Endothelial cell (in vitro differentiated cells): ENCODE data around the gene P3R3URF. TPM values are rescaled to one million over a fixed set of nuclear protein-coding genes. Genes with fewer than 3 reads are reported as not detected.

Experiments
- DNase-seq: peaks from one replicate; pipeline ENCODE4 v3.0.0; 2021; ENCODE audit warnings: low spot score
- H3K27ac Mint-ChIP-seq: one replicate; pipeline ENCODE4 v1.8.0; 2021; ENCODE audit warnings: mixed read lengths, inconsistent platforms; ENCODE audit not compliant: unreplicated experiment
- H3K27me3 Mint-ChIP-seq: one replicate; pipeline ENCODE4 v1.8.0; 2021; ENCODE audit warnings: mild to moderate bottlenecking, moderate library complexity, mixed read lengths, inconsistent platforms; ENCODE audit not compliant: unreplicated experiment
- H3K36me3 Mint-ChIP-seq: one replicate; pipeline ENCODE4 v1.8.0; 2021; ENCODE audit warnings: mild to moderate bottlenecking, low read depth, mixed read lengths, inconsistent platforms; ENCODE audit not compliant: unreplicated experiment
- H3K4me1 Mint-ChIP-seq: one replicate; pipeline ENCODE4 v1.8.0; 2021; ENCODE audit warnings: mild to moderate bottlenecking, mixed read lengths, inconsistent platforms; ENCODE audit not compliant: unreplicated experiment
- H3K4me3 Mint-ChIP-seq: one replicate; pipeline ENCODE4 v1.8.0; 2021; ENCODE audit warnings: mild to moderate bottlenecking, mixed read lengths, inconsistent platforms; ENCODE audit not compliant: unreplicated experiment
- H3K9me3 Mint-ChIP-seq: one replicate; pipeline ENCODE4 v1.8.0; 2021; ENCODE audit warnings: mixed read lengths, inconsistent platforms; ENCODE audit not compliant: unreplicated experiment
- CTCF ChIP-seq: fragments of 200-600 bp; sonication (generic); IDR thresholded peaks from one replicate; pipeline ENCODE4 v1.5.0; 2021; ENCODE audit warnings: antibody characterized with exemption; ENCODE audit not compliant: unreplicated experiment
- total RNA-seq: library from RNA; stranded (reverse); fragmentation: NEBNext Ultra II Directional; extraction: Animal tissue kit (Norgen Biotek cat#: 25700); gene quantifications from one replicate; pipeline ENCODE4 v1.2.1, GENCODE V29; 2021; ENCODE audit not compliant: unreplicated experiment

Gene P3R3URF
- total RNA-seq, 1 donor from 2014 or later: not detected

- H3K27me3 Mint-ChIP-seq: no peaks in the 10 kb centered on the region
- H3K27ac Mint-ChIP-seq: no peak overlapping the region
- no peaks in the 10 kb centered on the region for H3K9me3 Mint-ChIP-seq
- peaks cover 9% of the 10 kb centered on the region for H3K4me1 Mint-ChIP-seq
- no peak for TF ChIP-seq CTCF
- no peak overlapping the region for H3K4me3 Mint-ChIP-seq
- DNase-seq: peak; percentile 35
- H3K36me3 Mint-ChIP-seq: no peaks in the 10 kb centered on the region
Observed at GRCh38 chr1:46180082-46180616, 3.9 kb upstream of the P3R3URF start.

GRCh38 chr1:46179138-46180081, 3.1 kb upstream of the P3R3URF start:
- Mint-ChIP-seq H3K4me3 (no peak overlapping the region), H3K4me1 (peaks cover 9% of the 10 kb centered on the region), H3K9me3 (no peaks in the 10 kb centered on the region), H3K27ac (no peak overlapping the region), H3K36me3 (no peaks in the 10 kb centered on the region), H3K27me3 (no peaks in the 10 kb centered on the region)
- DNase-seq: peak; percentile 77
- peak; percentile 56 for TF ChIP-seq CTCF

- Mint-ChIP-seq H3K27me3 (peaks cover 4% of the 10 kb centered on the region), H3K4me3 (no peak overlapping the region), H3K36me3 (peaks cover 7% of the 10 kb centered on the region), H3K9me3 (no peaks in the 10 kb centered on the region), H3K27ac (no peak overlapping the region), H3K4me1 (peaks cover 5% of the 10 kb centered on the region)
- DNase-seq: no peak
- TF ChIP-seq CTCF: no peak
Observed at GRCh38 chr1:46175243-46175642, 1.0 kb downstream of the P3R3URF start.

- H3K4me1 Mint-ChIP-seq: peaks cover 5% of the 10 kb centered on the region
- peaks cover 4% of the 10 kb centered on the region for H3K27me3 Mint-ChIP-seq
- H3K27ac Mint-ChIP-seq: no peak within 1 kb of the TSS
- no peak within 1 kb of the TSS for H3K4me3 Mint-ChIP-seq
- no peak for TF ChIP-seq CTCF
- DNase-seq: no peak
- H3K36me3 Mint-ChIP-seq: peaks cover 7% of the 10 kb centered on the region
- no peaks in the 10 kb centered on the region for H3K9me3 Mint-ChIP-seq
Observed at GRCh38 chr1:46174448-46175231, 1.6 kb downstream of the P3R3URF start, which contains the start of gene TSPAN1. Gene TSPAN1 (plus strand): TSS chr1:46175087. CDS start chr1:46181108, 6,021 bp downstream.
